H9 (cell line): Measurements from ENCODE around the gene MCRIP1. TPM values are rescaled to one million over a fixed set of nuclear protein-coding genes. Genes with fewer than 3 reads are reported as not detected.

ENCODE experiments used
- DNase-seq: peaks from one replicate; pipeline ENCODE4 v3.0.0-alpha.2; 2017
- H2AFZ ChIP-seq: one replicate; pipeline ENCODE4 v1.6.1; 2013; ENCODE audit warnings: mild to moderate bottlenecking, low read length, control low read depth, moderate library complexity
- H2AK5ac ChIP-seq: 2 replicates; pipeline ENCODE4 v1.6.1; 2013; ENCODE audit warnings: low read length, control low read depth, mixed read lengths; ENCODE audit not compliant: insufficient read length
- H2BK120ac ChIP-seq: one replicate; pipeline ENCODE4 v1.6.1; 2013; ENCODE audit warnings: low read depth, mild to moderate bottlenecking, low read length, control low read depth, inconsistent platforms; ENCODE audit not compliant: poor library complexity, severe bottlenecking
- H2BK12ac ChIP-seq: 2 replicates; pipeline ENCODE4 v1.6.1; 2013; ENCODE audit warnings: low read length, control low read depth, mixed read lengths, low read depth; ENCODE audit not compliant: insufficient read length
- H2BK15ac ChIP-seq: 2 replicates; pipeline ENCODE4 v1.6.1; 2013; ENCODE audit warnings: low read depth, low read length, control low read depth
- H2BK20ac ChIP-seq: one replicate; pipeline ENCODE4 v1.6.1; 2013; ENCODE audit warnings: low read depth, mild to moderate bottlenecking, low read length, control low read depth, inconsistent platforms; ENCODE audit not compliant: poor library complexity, severe bottlenecking
- H2BK5ac ChIP-seq: 2 replicates; pipeline ENCODE4 v1.6.1; 2013; ENCODE audit warnings: low read length, control low read depth, mixed read lengths; ENCODE audit not compliant: insufficient read length
- H3K14ac ChIP-seq: 2 replicates; pipeline ENCODE4 v1.6.1; 2013; ENCODE audit warnings: low read length, control low read depth; ENCODE audit not compliant: insufficient read depth
- H3K18ac ChIP-seq: 2 replicates; pipeline ENCODE4 v1.6.1; 2013; ENCODE audit warnings: low read depth, mild to moderate bottlenecking, mixed read lengths, low read length, control low read depth; ENCODE audit not compliant: insufficient read length
- H3K23ac ChIP-seq: 2 replicates; pipeline ENCODE4 v1.6.1; 2013; ENCODE audit warnings: low read length, control low read depth, mixed read lengths, low read depth; ENCODE audit not compliant: insufficient read length
- H3K23me2 ChIP-seq: 2 replicates; pipeline ENCODE4 v1.6.1; 2013; ENCODE audit warnings: low read depth, mild to moderate bottlenecking, mixed read lengths, low read length, control low read depth; ENCODE audit not compliant: insufficient read length, poor library complexity, severe bottlenecking
- H3K27ac ChIP-seq: 2 replicates; pipeline ENCODE4 v1.5.1; 2013; ENCODE audit warnings: low read length, control low read depth, mixed read lengths, low read depth; ENCODE audit not compliant: insufficient read length
- H3K27me3 ChIP-seq: 2 replicates; pipeline ENCODE4 v1.6.1; 2013; ENCODE audit warnings: low read length, control low read depth, inconsistent platforms; ENCODE audit not compliant: insufficient read depth
- H3K4ac ChIP-seq: 2 replicates; pipeline ENCODE4 v1.6.1; 2013; ENCODE audit warnings: low read depth, mild to moderate bottlenecking, control low read depth, inconsistent platforms, low read length, moderate library complexity
- H3K4me1 ChIP-seq: 2 replicates; pipeline ENCODE4 v1.6.1; 2013; ENCODE audit warnings: low read length, control low read depth, inconsistent platforms; ENCODE audit not compliant: insufficient read depth
- H3K4me2 ChIP-seq: 2 replicates; pipeline ENCODE4 v1.6.1; 2013; ENCODE audit warnings: low read length, control low read depth, mixed read lengths; ENCODE audit not compliant: insufficient read length, insufficient read depth
- H3K56ac ChIP-seq: 2 replicates; pipeline ENCODE4 v1.6.1; 2013; ENCODE audit warnings: low read depth, mild to moderate bottlenecking, mixed read lengths, low read length, control low read depth; ENCODE audit not compliant: insufficient read length
- H3K79me1 ChIP-seq: 2 replicates; pipeline ENCODE4 v1.6.1; 2013; ENCODE audit warnings: low read depth, mild to moderate bottlenecking, moderate library complexity, low read length, control low read depth, inconsistent platforms; ENCODE audit not compliant: insufficient read depth, poor library complexity, severe bottlenecking
- H3K79me2 ChIP-seq: 2 replicates; pipeline ENCODE4 v1.6.1; 2013; ENCODE audit warnings: low read length, control low read depth, inconsistent platforms; ENCODE audit not compliant: insufficient read depth
- H3K9ac ChIP-seq: 2 replicates; pipeline ENCODE4 v1.6.1; 2013; ENCODE audit warnings: low read length, control low read depth, mixed read lengths; ENCODE audit not compliant: insufficient read length; ENCODE audit errors: extremely low read depth
- H3K9me3 ChIP-seq: one replicate; pipeline ENCODE4 v1.6.1; 2013; ENCODE audit warnings: low read depth, low read length, inconsistent platforms; ENCODE audit not compliant: control insufficient read depth
- H3T11ph ChIP-seq: one replicate; pipeline ENCODE4 v1.6.1; 2013; ENCODE audit warnings: mild to moderate bottlenecking, low read length, control low read depth, inconsistent platforms
- H4K20me1 ChIP-seq: one replicate; pipeline ENCODE4 v1.6.1; 2013; ENCODE audit not compliant: control insufficient read depth, insufficient read length, insufficient read depth
- H4K5ac ChIP-seq: 2 replicates; pipeline ENCODE4 v1.6.1; 2013; ENCODE audit warnings: low read depth, mild to moderate bottlenecking, mixed read lengths, low read length, control low read depth; ENCODE audit not compliant: insufficient read length
- H4K8ac ChIP-seq: replicated peaks from 2 replicates; pipeline ENCODE4 v1.6.1; 2013; ENCODE audit warnings: low read length, control low read depth, mixed read lengths, low read depth; ENCODE audit not compliant: insufficient read length
- H4K91ac ChIP-seq: 2 replicates; pipeline ENCODE4 v1.6.1; 2013; ENCODE audit warnings: low read depth, mild to moderate bottlenecking, moderate library complexity, mixed read lengths, low read length, control low read depth; ENCODE audit not compliant: insufficient read length
- H3K27ac Mint-ChIP-seq, 3 experiments: 2 replicates in 2 of 3; 3 replicates in 1 of 3; pipeline ENCODE4 v1.8.0; 2020 to 2021; ENCODE audit warnings: mixed read lengths in 3 of 3, mild to moderate bottlenecking in 1 of 3, moderate library complexity in 1 of 3
- H3K27me3 Mint-ChIP-seq: 2 replicates; pipeline ENCODE4 v1.8.0; 2021; ENCODE audit warnings: low read depth, mild to moderate bottlenecking, moderate library complexity, mixed read lengths
- H3K36me3 Mint-ChIP-seq, 3 experiments: 2 replicates in 2 of 3; 3 replicates in 1 of 3; pipeline ENCODE4 v1.8.0; 2020 to 2021; ENCODE audit warnings: low read depth in 3 of 3, mixed read lengths in 3 of 3; ENCODE audit not compliant: insufficient read depth in 1 of 3
- H3K4me1 Mint-ChIP-seq, 2 experiments: 2 replicates each; pipeline ENCODE4 v1.8.0; 2020; ENCODE audit warnings: mixed read lengths in 2 of 2
- H3K4me3 Mint-ChIP-seq, 2 experiments: 2 replicates in 1 of 2; 3 replicates in 1 of 2; pipeline ENCODE4 v1.8.0; 2020 to 2021; ENCODE audit warnings: mild to moderate bottlenecking in 2 of 2, mixed read lengths in 2 of 2, moderate library complexity in 1 of 2
- H3K9me3 Mint-ChIP-seq, 2 experiments: 2 replicates in 1 of 2; 3 replicates in 1 of 2; pipeline ENCODE4 v1.8.0; 2020; ENCODE audit warnings: mild to moderate bottlenecking in 2 of 2, mixed read lengths in 2 of 2, moderate library complexity in 1 of 2
- CTCF ChIP-seq: fragments of 200-600 bp; sonication (generic); conservative IDR thresholded peaks from 3 replicates; pipeline ENCODE4 v1.8.0; 2021; ENCODE audit warnings: antibody characterized with exemption, mild to moderate bottlenecking
- WGBS: extraction: QIAGEN DNeasy Blood & Tissue Kit; methylation state at CpG from one replicate; pipeline ENCODE4 v1.1.7; 2013; ENCODE audit warnings: missing lambda C conversion rate, low lambda C conversion rate, mixed read lengths; ENCODE audit not compliant: insufficient read length; ENCODE audit errors: extremely low coverage; 5-methylcytosine and 5-hydroxymethylcytosine counted together
- total RNA-seq: library from RNA; stranded (reverse); gene quantifications from 2 replicates; pipeline ENCODE4 v1.2.1, GENCODE V29; 2021

MCRIP1 gene
- total RNA-seq, 1 experiment from 2014 or later: 118 TPM

- no peak overlapping the region for H2BK5ac ChIP-seq
These were observed 22.1 kb upstream of the MCRIP1 start for GRCh38 chr17:81854974-81855774.

More at GRCh38 chr17:81854974-81855774, 22.1 kb upstream of the MCRIP1 start:
- H3K18ac ChIP-seq: no peak overlapping the region
- H3K23me2 ChIP-seq: peaks cover 7% of the 10 kb centered on the region
- no peaks in the 10 kb centered on the region for H3K9me3 ChIP-seq
- H3K27ac ChIP-seq: no peak overlapping the region
- no peak overlapping the region for H3K14ac ChIP-seq
- peak; percentile 42; the same call in 2 of the 3 replicates for TF ChIP-seq CTCF
- no peak overlapping the region for H2BK20ac ChIP-seq
- H2AFZ ChIP-seq: no peak overlapping the region
- H2BK15ac ChIP-seq: no peak overlapping the region
- peaks cover 33 to 77% (median 70%) of the 10 kb centered on the region in 3 experiments; a peak in 6 of 7 replicates for H3K36me3 Mint-ChIP-seq
- no peak overlapping the region for H4K5ac ChIP-seq
- no CpG with 5 or more reads among the region's 29 CpGs for WGBS
- H3K27me3 Mint-ChIP-seq: no peaks in the 10 kb centered on the region; the same call in 1 of the 2 replicates
- no peak overlapping the region for H3K23ac ChIP-seq
- no peaks in the 10 kb centered on the region for H3K27me3 ChIP-seq
- H3K9ac ChIP-seq: no peak overlapping the region
- peaks cover 3% of the 10 kb centered on the region; the same call in 1 of the 2 replicates for H3K4me1 ChIP-seq
- no peak overlapping the region for H2BK120ac ChIP-seq
- H4K20me1 ChIP-seq: peaks cover 4% of the 10 kb centered on the region
- H4K8ac ChIP-seq: no peak overlapping the region
- H3K79me1 ChIP-seq: peaks cover 12% of the 10 kb centered on the region
- no peak overlapping the region for H4K91ac ChIP-seq
- peaks cover 20% of the 10 kb centered on the region; the same call in 1 of the 2 replicates for H3K79me2 ChIP-seq
- no peak overlapping the region for H2BK12ac ChIP-seq
- H2AK5ac ChIP-seq: no peak overlapping the region
- no peak overlapping the region for H3T11ph ChIP-seq
- peaks cover 5 to 10% of the 10 kb centered on the region in 2 experiments for H3K4me1 Mint-ChIP-seq
- no peak overlapping the region for H3K4me2 ChIP-seq
- no peak overlapping the region for H3K4ac ChIP-seq
- peak overlapping the region in 1 of 3 experiments; percentile 53; a peak in 2 of 7 replicates for H3K27ac Mint-ChIP-seq
- H3K9me3 Mint-ChIP-seq: no peaks in the 10 kb centered on the region
- no peak overlapping the region for H3K56ac ChIP-seq
- H3K4me3 Mint-ChIP-seq: no peak overlapping the region
- DNase-seq: no peak
